T-cell (primary cell): ENCODE measurements around the gene IL6. TPM values are rescaled to one million over a fixed set of nuclear protein-coding genes. Genes with fewer than 3 reads are reported as not detected.

Source experiments
- ATAC-seq, 4 experiments: fragments of 200-7000 bp in 3 of 4; fragments of 150-1000 bp in 1 of 4; cut with Tn5 transposase; replicated peaks in 1 of 4; 1 replicate in 3 of 4; 2 replicates in 1 of 4; pipeline ENCODE4 v1.10.0; 2021; ENCODE audit warnings: moderate library complexity in 3 of 4, mild to moderate bottlenecking in 2 of 4, moderate number of reproducible peaks in 1 of 4
- CTCF ChIA-PET, 2 donors: fragments of 300-600 bp; sonication (Branson Sonifier 250); formaldehyde crosslinking; loops; one replicate each; lab custom pipeline; 2022; ENCODE audit warnings: antibody characterized with exemption in 2 of 2; lab: Charles Lee
- POLR2A ChIA-PET, 2 donors: fragments of 300-600 bp; sonication (Branson Sonifier 250); formaldehyde crosslinking; loops; one replicate each; lab custom pipeline; 2022; ENCODE audit warnings: antibody characterized with exemption in 2 of 2; lab: Charles Lee
- DNase-seq, 35 experiments: peaks; one replicate each; pipeline versions ENCODE4 v3.0.0 to v3.0.0-alpha.2; 2013 to 2023
- H3K27ac ChIP-seq: one replicate; pipeline ENCODE4 v1.5.1; 2013; ENCODE audit warnings: low read length
- H3K27me3 ChIP-seq, 2 experiments: replicated peaks in 1 of 2; 1 replicate in 1 of 2; 2 replicates in 1 of 2; pipeline versions ENCODE4 v1.6.1 to v1.7.0; 2013; ENCODE audit warnings: low read length in 1 of 2, mixed read lengths in 1 of 2; ENCODE audit not compliant: control insufficient read depth in 2 of 2, insufficient read depth in 2 of 2; ENCODE audit errors: extremely low read depth in 1 of 2
- H3K36me3 ChIP-seq, 2 donors: 1 replicate in 1 of 2; 2 replicates in 1 of 2; pipeline versions ENCODE4 v1.6.1 to v1.7.0; 2013; ENCODE audit warnings: low read length in 1 of 2; ENCODE audit not compliant: control insufficient read depth in 2 of 2, insufficient read depth in 1 of 2; ENCODE audit errors: extremely low read depth in 1 of 2
- H3K4me1 ChIP-seq, 2 experiments: 1 replicate in 1 of 2; 2 replicates in 1 of 2; pipeline versions ENCODE4 v1.6.1 to v1.7.0; 2013; ENCODE audit warnings: low read length in 2 of 2, mixed read lengths in 1 of 2; ENCODE audit not compliant: insufficient read depth in 2 of 2, control insufficient read depth in 1 of 2; ENCODE audit errors: extremely low read depth in 1 of 2
- H3K4me3 ChIP-seq, 2 donors: 1 replicate in 1 of 2; 2 replicates in 1 of 2; pipeline versions ENCODE4 v1.5.1 to v1.7.0; 2013; ENCODE audit warnings: mild to moderate bottlenecking in 2 of 2, low read length in 1 of 2, moderate library complexity in 1 of 2; ENCODE audit not compliant: control insufficient read depth in 1 of 2; ENCODE audit errors: extremely low read depth in 1 of 2
- H3K9me3 ChIP-seq: 2 replicates; pipeline ENCODE4 v1.7.0; 2013
- H3K27ac Mint-ChIP-seq, 2 donors: one replicate each; pipeline ENCODE4 v1.8.0; 2020 to 2021; ENCODE audit warnings: mild to moderate bottlenecking in 2 of 2, mixed read lengths in 2 of 2
- H3K27me3 Mint-ChIP-seq, 2 donors: one replicate each; pipeline ENCODE4 v1.8.0; 2021 to 2022; ENCODE audit warnings: mixed read lengths in 2 of 2
- H3K36me3 Mint-ChIP-seq: one replicate; pipeline ENCODE4 v1.8.0; 2021; ENCODE audit warnings: mixed read lengths
- H3K4me1 Mint-ChIP-seq, 3 donors: one replicate each; pipeline ENCODE4 v1.8.0; 2020 to 2022; ENCODE audit warnings: mixed read lengths in 3 of 3, mild to moderate bottlenecking in 1 of 3
- H3K4me3 Mint-ChIP-seq, 3 donors: one replicate each; pipeline ENCODE4 v1.8.0; 2020 to 2022; ENCODE audit warnings: mild to moderate bottlenecking in 3 of 3, mixed read lengths in 3 of 3, moderate library complexity in 3 of 3
- H3K9me3 Mint-ChIP-seq, 3 donors: one replicate each; pipeline ENCODE4 v1.8.0; 2020 to 2022; ENCODE audit warnings: mixed read lengths in 3 of 3
- WGBS: methylation state at CpG from one replicate; pipeline ENCODE4 v1.1.5; 2013; ENCODE audit warnings: missing lambda C conversion rate; ENCODE audit not compliant: insufficient coverage; 5-methylcytosine and 5-hydroxymethylcytosine counted together
- total RNA-seq, 35 experiments: library from RNA in 6 of 35; stranded (reverse) in 6 of 35; fragments of 120-200 nt in 1 of 35; gene quantifications; one replicate each; pipeline versions ENCODE4 v1.2.1 to v1.2.4 and lab custom pipeline; 2013 to 2026

IL6 gene
- total RNA-seq, 5 donors from 2014 or later (not counting 1 experiment from before 2014, with no cell fraction given): 0.68 to 1.2 TPM; not detected in 3

- Mint-ChIP-seq H3K27ac (no peak overlapping the region), H3K4me1 (peaks cover 7 to 10% (median 9%) of the 10 kb centered on the region in 3 donors), H3K9me3 (peaks cover 0 to 4% (median 3%) of the 10 kb centered on the region in 3 donors), H3K36me3 (no peaks in the 10 kb centered on the region), H3K4me3 (no peak overlapping the region), H3K27me3 (peaks cover 21 to 26% of the 10 kb centered on the region in 2 donors)
- no CpG with 5 or more reads among the region's 2 CpGs for WGBS
- H3K27me3 ChIP-seq: peaks cover 0 to 27% of the 10 kb centered on the region in 2 experiments
- DNase-seq: no peak
- no peaks in the 10 kb centered on the region for H3K9me3 ChIP-seq
- H3K36me3 ChIP-seq: no peaks in the 10 kb centered on the region
- ChIA-PET POLR2A (no interaction called here), CTCF (interaction anchor here in 1 of 2 donors (0.5 to 0.6 kb wide), 2 partner anchors 79 to 169 kb away, joined by 3 to 7 read pairs; no protein-coding TSS in a partner anchor)
- H3K4me3 ChIP-seq: no peak overlapping the region
- no peak for ATAC-seq
- H3K4me1 ChIP-seq: peaks cover 0 to 10% of the 10 kb centered on the region in 2 experiments
- no peak overlapping the region for H3K27ac ChIP-seq
Measured at GRCh38 chr7:22731766-22732165, 4.8 kb downstream of the IL6 start.

- Histone ChIP-seq H3K9me3 (no peaks in the 10 kb centered on the region), H3K4me3 (no peak overlapping the region), H3K27ac (no peak overlapping the region), H3K4me1 (peaks cover 0 to 3% of the 10 kb centered on the region in 2 experiments), H3K27me3 (peaks cover 0 to 19% of the 10 kb centered on the region in 2 experiments), H3K36me3 (no peaks in the 10 kb centered on the region)
- ChIA-PET CTCF (no interaction called here), POLR2A (no interaction called here)
- peaks cover under 1 to 5% (median 3%) of the 10 kb centered on the region in 3 donors for H3K4me1 Mint-ChIP-seq
- H3K4me3 Mint-ChIP-seq: no peak overlapping the region
- H3K27me3 Mint-ChIP-seq: peaks cover 30% of the 10 kb centered on the region in 2 donors
- no peak for ATAC-seq
- no peak for DNase-seq
- no CpG with 5 or more reads among the region's 4 CpGs for WGBS
- no peaks in the 10 kb centered on the region for H3K36me3 Mint-ChIP-seq
- H3K9me3 Mint-ChIP-seq: peaks cover 0 to 12% (median 9%) of the 10 kb centered on the region in 3 donors
- no peak overlapping the region for H3K27ac Mint-ChIP-seq
Measured at GRCh38 chr7:22732556-22733126, 5.6 kb downstream of the IL6 start.

GRCh38 chr7:22733761-22734160 is 6.8 kb downstream of the IL6 start:
- Histone ChIP-seq H3K36me3 (no peaks in the 10 kb centered on the region), H3K4me3 (no peak overlapping the region), H3K27me3 (peaks cover 0 to 17% of the 10 kb centered on the region in 2 experiments), H3K4me1 (peaks cover 0 to 3% of the 10 kb centered on the region in 2 experiments), H3K27ac (no peak overlapping the region), H3K9me3 (no peaks in the 10 kb centered on the region)
- WGBS: 20% methylated on average over 1 of the region's 6 CpGs
- Mint-ChIP-seq H3K9me3 (peaks cover 0 to 13% (median 9%) of the 10 kb centered on the region in 3 donors), H3K36me3 (no peaks in the 10 kb centered on the region), H3K4me3 (no peak overlapping the region), H3K27me3 (peaks cover 32 to 33% of the 10 kb centered on the region in 2 donors), H3K27ac (no peak overlapping the region), H3K4me1 (peaks cover 0 to 5% (median 3%) of the 10 kb centered on the region in 3 donors)
- POLR2A ChIA-PET: no interaction called here
- ATAC-seq (no peak), DNase-seq (no peak)
- CTCF ChIA-PET: no interaction called here

- Histone ChIP-seq H3K36me3 (no peaks in the 10 kb centered on the region), H3K27me3 (no peaks in the 10 kb centered on the region), H3K9me3 (no peaks in the 10 kb centered on the region), H3K27ac (no peak overlapping the region), H3K4me1 (no peaks in the 10 kb centered on the region), H3K4me3 (no peak overlapping the region)
- Mint-ChIP-seq H3K9me3 (no peaks in the 10 kb centered on the region), H3K4me1 (no peaks in the 10 kb centered on the region), H3K27ac (no peak overlapping the region), H3K36me3 (no peaks in the 10 kb centered on the region), H3K4me3 (no peak overlapping the region), H3K27me3 (peaks cover 4 to 13% of the 10 kb centered on the region in 2 donors)
- ATAC-seq (no peak), DNase-seq (no peak)
- ChIA-PET CTCF (no interaction called here), POLR2A (no interaction called here)
- 80% methylated on average over 2 of the region's 4 CpGs for WGBS
Measured at GRCh38 chr7:22743014-22743413, 16.0 kb downstream of the IL6 start.

- Histone ChIP-seq H3K36me3 (no peaks in the 10 kb centered on the region), H3K9me3 (no peaks in the 10 kb centered on the region), H3K4me1 (no peaks in the 10 kb centered on the region), H3K4me3 (no peak overlapping the region), H3K27ac (no peak overlapping the region), H3K27me3 (peaks cover 0 to 2% of the 10 kb centered on the region in 2 experiments)
- Mint-ChIP-seq H3K27me3 (peaks cover 14 to 15% of the 10 kb centered on the region in 2 donors), H3K27ac (no peak overlapping the region), H3K36me3 (no peaks in the 10 kb centered on the region), H3K4me3 (no peak overlapping the region), H3K4me1 (no peaks in the 10 kb centered on the region), H3K9me3 (peaks cover 0 to 5% (median 0%) of the 10 kb centered on the region in 3 donors)
- POLR2A ChIA-PET: no interaction called here
- CTCF ChIA-PET: interaction anchor here in 1 of 2 donors (0.8 kb wide), 1 partner anchor 10 kb away, joined by 3 read pairs; no protein-coding TSS in a partner anchor
- WGBS: no CpG with 5 or more reads among the region's 1 CpG
- no peak for ATAC-seq
- DNase-seq: no peak
Measured at GRCh38 chr7:22751341-22751740, 24.3 kb downstream of the IL6 start.

GRCh38 chr7:22757338-22757994 is 30.5 kb downstream of the IL6 start:
- no peaks in the 10 kb centered on the region for H3K36me3 ChIP-seq
- H3K27ac Mint-ChIP-seq: no peak overlapping the region
- WGBS: 40% methylated on average over 1 of the region's 1 CpG
- peaks cover 26 to 36% of the 10 kb centered on the region in 2 donors for H3K27me3 Mint-ChIP-seq
- no peak overlapping the region for H3K4me3 Mint-ChIP-seq
- ATAC-seq (no peak), DNase-seq (no peak)
- POLR2A ChIA-PET: no interaction called here
- no peaks in the 10 kb centered on the region for H3K36me3 Mint-ChIP-seq
- H3K4me1 ChIP-seq: no peaks in the 10 kb centered on the region
- H3K9me3 ChIP-seq: no peaks in the 10 kb centered on the region
- H3K4me3 ChIP-seq: no peak overlapping the region
- H3K27ac ChIP-seq: no peak overlapping the region
- CTCF ChIA-PET: no interaction called here
- no peaks in the 10 kb centered on the region for H3K4me1 Mint-ChIP-seq
- peaks cover 0 to 10% of the 10 kb centered on the region in 2 experiments for H3K27me3 ChIP-seq
- H3K9me3 Mint-ChIP-seq: peaks cover 0 to 9% (median 5%) of the 10 kb centered on the region in 3 donors
